Natural killer cell (primary cell): ENCODE data around the gene KIZ. TPM values are rescaled to one million over a fixed set of nuclear protein-coding genes. Genes with fewer than 3 reads are reported as not detected.

Experiments
- ATAC-seq, 3 donors: fragments of 150-1000 bp in 2 of 3; fragments of 200-7000 bp in 1 of 3; cut with Tn5 transposase; 1 replicate in 1 of 3; 2 replicates in 2 of 3; pipeline ENCODE4 v1.10.0; 2021; ENCODE audit warnings: mild to moderate bottlenecking in 2 of 3, moderate library complexity in 2 of 3
- DNase-seq, 2 donors: peaks; one replicate each; pipeline versions ENCODE4 v3.0.0 to v3.0.0-alpha.2; 2013 to 2021; ENCODE audit warnings: mixed read lengths in 1 of 2
- H3K27ac ChIP-seq: one replicate; pipeline ENCODE4 v1.5.1; 2013; ENCODE audit warnings: mild to moderate bottlenecking, low read length
- H3K27me3 ChIP-seq: one replicate; pipeline ENCODE4 v1.6.1; 2013; ENCODE audit warnings: low read length; ENCODE audit not compliant: control insufficient read depth, insufficient read depth
- H3K36me3 ChIP-seq: one replicate; pipeline ENCODE4 v1.6.1; 2013; ENCODE audit warnings: low read length; ENCODE audit not compliant: control insufficient read depth, insufficient read depth
- H3K4me1 ChIP-seq: one replicate; pipeline ENCODE4 v1.6.1; 2013; ENCODE audit warnings: low read length; ENCODE audit not compliant: control insufficient read depth, insufficient read depth
- H3K4me3 ChIP-seq: one replicate; pipeline ENCODE4 v1.5.1; 2013; ENCODE audit warnings: low read length
- H3K9me3 ChIP-seq: one replicate; pipeline ENCODE4 v1.6.1; 2013; ENCODE audit warnings: low read length; ENCODE audit not compliant: control insufficient read depth, insufficient read depth
- H3K27ac Mint-ChIP-seq, 2 donors: one replicate each; pipeline ENCODE4 v1.8.0; 2022; ENCODE audit warnings: mild to moderate bottlenecking in 2 of 2, mixed read lengths in 2 of 2, moderate library complexity in 1 of 2
- H3K27me3 Mint-ChIP-seq, 2 donors: one replicate each; pipeline ENCODE4 v1.8.0; 2022; ENCODE audit warnings: low read depth in 2 of 2, mixed read lengths in 2 of 2
- H3K36me3 Mint-ChIP-seq: one replicate; pipeline ENCODE4 v1.8.0; 2022; ENCODE audit warnings: mixed read lengths
- H3K4me1 Mint-ChIP-seq, 2 donors: one replicate each; pipeline ENCODE4 v1.8.0; 2022; ENCODE audit warnings: mixed read lengths in 2 of 2
- H3K4me3 Mint-ChIP-seq: one replicate; pipeline ENCODE4 v1.8.0; 2022; ENCODE audit warnings: mild to moderate bottlenecking, moderate library complexity, mixed read lengths
- H3K9me3 Mint-ChIP-seq, 2 donors: one replicate each; pipeline ENCODE4 v1.8.0; 2022; ENCODE audit warnings: mixed read lengths in 2 of 2
- CTCF ChIP-seq: fragments of 200-600 bp; IDR thresholded peaks from one replicate; pipeline ENCODE4 v1.8.0; 2022; ENCODE audit warnings: antibody characterized with exemption
- WGBS: methylation state at CpG from one replicate; pipeline ENCODE4 v1.1.7; 2013; ENCODE audit warnings: missing lambda C conversion rate; ENCODE audit not compliant: insufficient coverage; 5-methylcytosine and 5-hydroxymethylcytosine counted together
- intact Hi-C: fragments of 100-400 bp; cut with micrococcal nuclease; formaldehyde crosslinking; loops from one replicate; pipeline ENCODE4 v1.14.2; 2022
- total RNA-seq, 4 donors: library from RNA; stranded (reverse); fragments of 120-200 nt in 1 of 4; gene quantifications; one replicate each; pipeline versions ENCODE4 v1.2.3 to v1.2.4, GENCODE V29; 2013 to 2022

Gene KIZ
- total RNA-seq, 3 donors from 2014 or later (not counting 1 experiment from before 2014, with no cell fraction given) = 32.9 to 38.2 (median 35.3) TPM

- Histone ChIP-seq H3K9me3 (peaks cover 7% of the 10 kb centered on the region), H3K4me1 (peaks cover 57% of the 10 kb centered on the region), H3K27ac (no peak overlapping the region), H3K27me3 (peaks cover 89% of the 10 kb centered on the region), H3K4me3 (no peak overlapping the region), H3K36me3 (no peaks in the 10 kb centered on the region)
- Mint-ChIP-seq H3K27ac (no peak overlapping the region), H3K36me3 (no peaks in the 10 kb centered on the region), H3K9me3 (no peaks in the 10 kb centered on the region), H3K4me1 (peaks cover 24 to 28% of the 10 kb centered on the region in 2 donors), H3K4me3 (peak overlapping the region; percentile 17), H3K27me3 (peaks cover 51% of the 10 kb centered on the region in 2 donors)
- no peak for TF ChIP-seq CTCF
- intact Hi-C loops = loop anchor here (10.0 kb wide), 1 partner anchor 201 kb away; the partner anchor contains the start of gene XRN2
- ATAC-seq (no peak), DNase-seq (peak in 1 of 2 donors; percentile 43)
- WGBS = 15% methylated on average over 32 of the region's 32 CpGs
Measured at GRCh38 chr20:21103582-21104465, 22.1 kb upstream of the KIZ start.

- Mint-ChIP-seq H3K4me3 (no peak overlapping the region), H3K36me3 (no peaks in the 10 kb centered on the region), H3K27ac (no peak overlapping the region), H3K4me1 (peaks cover 24 to 28% of the 10 kb centered on the region in 2 donors), H3K9me3 (no peaks in the 10 kb centered on the region), H3K27me3 (peaks cover 49 to 54% of the 10 kb centered on the region in 2 donors)
- TF ChIP-seq CTCF = no peak
- ATAC-seq (no peak), DNase-seq (no peak)
- H3K9me3 ChIP-seq = peaks cover 7% of the 10 kb centered on the region
- intact Hi-C loops = loop anchor here (10.0 kb wide), 1 partner anchor 200 kb away; the partner anchor contains the start of gene XRN2
- H3K4me3 ChIP-seq = no peak overlapping the region
- peaks cover 55% of the 10 kb centered on the region for H3K4me1 ChIP-seq
- 17% methylated on average over 5 of the region's 5 CpGs for WGBS
- no peaks in the 10 kb centered on the region for H3K36me3 ChIP-seq
- peaks cover 88% of the 10 kb centered on the region for H3K27me3 ChIP-seq
- H3K27ac ChIP-seq = no peak overlapping the region
Measured at GRCh38 chr20:21104466-21104761, 21.5 kb upstream of the KIZ start.

GRCh38 chr20:21104921-21105320, 21.0 kb upstream of the KIZ start:
- intact Hi-C loops = loop anchor here (10.0 kb wide), 1 partner anchor 200 kb away; the partner anchor contains the start of gene XRN2
- no peaks in the 10 kb centered on the region for H3K36me3 Mint-ChIP-seq
- H3K27me3 Mint-ChIP-seq = peaks cover 52 to 59% of the 10 kb centered on the region in 2 donors
- H3K27me3 ChIP-seq = peaks cover 89% of the 10 kb centered on the region
- H3K9me3 Mint-ChIP-seq = no peaks in the 10 kb centered on the region
- H3K4me1 ChIP-seq = peaks cover 50% of the 10 kb centered on the region
- H3K4me3 Mint-ChIP-seq = no peak overlapping the region
- H3K9me3 ChIP-seq = peaks cover 7% of the 10 kb centered on the region
- TF ChIP-seq CTCF = no peak
- no peak overlapping the region for H3K27ac ChIP-seq
- ATAC-seq (no peak), DNase-seq (no peak)
- no peak overlapping the region for H3K27ac Mint-ChIP-seq
- H3K36me3 ChIP-seq = no peaks in the 10 kb centered on the region
- H3K4me3 ChIP-seq = no peak overlapping the region
- WGBS = 9% methylated on average over 16 of the region's 16 CpGs
- peaks cover 24 to 28% of the 10 kb centered on the region in 2 donors for H3K4me1 Mint-ChIP-seq
